COLO668 (cell line): ENCODE measurements around the gene SDHAF1.
"Not testable (repeated sequence)": the region's sequence is repeated elsewhere in the genome, so short reads cannot be mapped to it uniquely, and the experiment has no call there.

Experiments
- DNase-seq: peaks from one replicate; lab custom pipeline; 2025; ENCODE audit not compliant: unreplicated experiment; lab: John Stamatoyannopoulos, UW

SDHAF1 gene

GRCh38 chr19:36014012-36014924 lies 19.3 kb downstream of the SDHAF1 start, which contains the start of gene ALKBH6:
Gene ALKBH6, minus strand, starts transcription at chr19:36014213. Its CDS starts 816 bp downstream, at chr19:36013397.
- peak; percentile 99 for DNase-seq

- no peak for DNase-seq
These were observed 24.2 kb downstream of the SDHAF1 start for GRCh38 chr19:36019061-36019670.

GRCh38 chr19:36023432-36023831 lies 28.4 kb downstream of the SDHAF1 start:
- DNase-seq: no peak

- DNase-seq: no peak
These were observed 30.6 kb downstream of the SDHAF1 start for GRCh38 chr19:36025541-36025940.

GRCh38 chr19:36026091-36026876 lies 31.3 kb downstream of the SDHAF1 start:
- no peak for DNase-seq

GRCh38 chr19:36027696-36028095 lies 32.7 kb downstream of the SDHAF1 start:
- no peak for DNase-seq

- DNase-seq: no peak
These were observed 33.5 kb downstream of the SDHAF1 start for GRCh38 chr19:36028313-36029041.

GRCh38 chr19:36030264-36031148 lies 35.5 kb downstream of the SDHAF1 start:
- DNase-seq: no peak

- no peak for DNase-seq
These were observed 36.3 kb downstream of the SDHAF1 start for GRCh38 chr19:36031308-36031707.

GRCh38 chr19:36032251-36033104 lies 37.5 kb downstream of the SDHAF1 start, which contains the start of gene CLIP3:
Gene CLIP3, minus strand, starts transcription at chr19:36032873. Its CDS starts 516 bp downstream, at chr19:36032357.
- DNase-seq: peak; percentile 2

GRCh38 chr19:36040495-36040894 lies 45.5 kb downstream of the SDHAF1 start:
- no peak for DNase-seq

- not testable (repeated sequence) for DNase-seq
These were observed 46.1 kb downstream of the SDHAF1 start for GRCh38 chr19:36041092-36041491.

- no peak for DNase-seq
These were observed 46.8 kb downstream of the SDHAF1 start for GRCh38 chr19:36041831-36042230.

- DNase-seq: no peak
These were observed 49.0 kb downstream of the SDHAF1 start for GRCh38 chr19:36043952-36044351.
